Measurements from ENCODE around the gene RBM10.

RBM10 gene

GRCh38 chrX:47175588-47175980 is 30.6 kb downstream of the RBM10 start:
- no peak for DNase-seq

- DNase-seq: no peak
Measured at GRCh38 chrX:47176101-47176740, 31.2 kb downstream of the RBM10 start.

GRCh38 chrX:47177079-47177478 is 32.1 kb downstream of the RBM10 start:
- no peak for DNase-seq

GRCh38 chrX:47178337-47178736 is 33.3 kb downstream of the RBM10 start:
- DNase-seq: no peak

GRCh38 chrX:47179221-47179927 is 34.4 kb downstream of the RBM10 start:
- DNase-seq: no peak

- DNase-seq: no peak
Measured at GRCh38 chrX:47179928-47180255, 34.9 kb downstream of the RBM10 start.

GRCh38 chrX:47180346-47180745 is 35.3 kb downstream of the RBM10 start:
- DNase-seq: no peak

GRCh38 chrX:47181301-47181700 is 36.3 kb downstream of the RBM10 start:
- no peak for DNase-seq

GRCh38 chrX:47182106-47182700 is 37.2 kb downstream of the RBM10 start:
- DNase-seq: no peak

GRCh38 chrX:47184486-47184885 is 39.5 kb downstream of the RBM10 start:
- DNase-seq: no peak

GRCh38 chrX:47185241-47185640 is 40.2 kb downstream of the RBM10 start:
- DNase-seq: no peak

GRCh38 chrX:47186096-47186740 is 41.2 kb downstream of the RBM10 start:
- DNase-seq: no peak

- DNase-seq: no peak
Measured at GRCh38 chrX:47187106-47187677, 42.2 kb downstream of the RBM10 start.

- no peak for DNase-seq
Measured at GRCh38 chrX:47189906-47190305, 44.9 kb downstream of the RBM10 start.

GRCh38 chrX:47190445-47191269 is 45.6 kb downstream of the RBM10 start:
- peak; percentile 79 for DNase-seq

- DNase-seq: no peak
Measured at GRCh38 chrX:47191331-47191730, 46.3 kb downstream of the RBM10 start.

GRCh38 chrX:47191806-47192401 is 46.9 kb downstream of the RBM10 start:
- DNase-seq: peak; percentile 1

GRCh38 chrX:47193475-47194193 is 48.6 kb downstream of the RBM10 start, which contains the start of gene UBA1:
TSS of gene UBA1 (plus strand) at chrX:47193829. CDS start at chrX:47198803, 4,974 bp downstream.
- peak; percentile 81 for DNase-seq

GRCh38 chrX:47194194-47194787 is 49.3 kb downstream of the RBM10 start:
- DNase-seq: no peak

GRCh38 chrX:47196098-47196497 is 51.1 kb downstream of the RBM10 start:
- no peak for DNase-seq

GRCh38 chrX:47197526-47197925 is 52.5 kb downstream of the RBM10 start:
- DNase-seq: no peak

All from GF-D8 (cell line).